Stimulated activated CD4-positive, alpha-beta T cell treated with anti-CD3 and anti-CD28 coated beads, Interleukin-15, amount 100 ng/mL, for 48 hours (primary cell): ENCODE measurements around the gene SPRED3.
"Not testable (repeated sequence)": the region's sequence is repeated elsewhere in the genome, so short reads cannot be mapped to it uniquely, and the experiment has no call there.

Experiments
- DNase-seq, 2 donors: peaks; one replicate each; pipeline ENCODE4 v3.0.0-alpha.2; 2020; ENCODE audit warnings: low read depth in 2 of 2

Gene SPRED3, protein sequence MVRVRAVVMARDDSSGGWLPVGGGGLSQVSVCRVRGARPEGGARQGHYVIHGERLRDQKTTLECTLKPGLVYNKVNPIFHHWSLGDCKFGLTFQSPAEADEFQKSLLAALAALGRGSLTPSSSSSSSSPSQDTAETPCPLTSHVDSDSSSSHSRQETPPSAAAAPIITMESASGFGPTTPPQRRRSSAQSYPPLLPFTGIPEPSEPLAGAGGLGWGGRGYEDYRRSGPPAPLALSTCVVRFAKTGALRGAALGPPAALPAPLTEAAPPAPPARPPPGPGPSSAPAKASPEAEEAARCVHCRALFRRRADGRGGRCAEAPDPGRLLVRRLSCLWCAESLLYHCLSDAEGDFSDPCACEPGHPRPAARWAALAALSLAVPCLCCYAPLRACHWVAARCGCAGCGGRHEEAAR

DNA sequence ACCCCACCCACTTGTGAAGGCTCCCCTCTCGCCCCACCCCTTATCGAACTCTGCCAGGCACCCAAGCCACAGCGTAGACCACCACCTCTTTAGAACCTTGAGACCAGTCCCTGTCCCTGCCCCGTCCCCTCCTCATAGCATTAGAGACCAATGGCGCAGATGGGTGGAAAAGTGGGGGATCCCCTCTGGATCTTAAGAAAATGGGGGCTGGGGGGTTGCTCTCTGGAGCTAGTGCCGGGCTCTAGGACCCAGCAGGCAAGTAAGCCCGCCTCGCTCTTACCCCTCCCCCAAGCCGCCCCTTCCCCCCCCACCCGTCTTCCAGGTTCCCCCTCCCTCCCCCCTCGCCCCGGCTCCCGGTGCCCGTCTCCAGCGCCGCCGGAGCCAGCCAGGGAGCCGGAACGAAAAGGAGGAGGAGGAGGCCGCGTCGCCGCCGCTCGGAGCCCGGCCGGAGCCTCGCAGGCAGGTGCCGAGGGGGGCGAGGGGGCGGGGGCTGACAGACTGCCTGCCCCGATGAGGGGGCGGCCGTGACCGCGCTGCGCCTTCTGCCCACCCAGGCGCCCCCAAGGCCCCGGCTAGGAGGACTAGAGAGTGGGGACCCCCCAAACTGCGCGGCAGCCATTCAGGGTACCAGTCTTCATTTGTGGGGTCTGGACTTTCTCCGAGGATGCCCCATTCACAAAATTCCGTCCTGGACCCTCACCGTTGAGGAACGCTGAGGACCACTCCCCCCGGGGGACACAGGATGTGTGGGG is at the start of gene SPRED3:
Gene SPRED3, plus strand, starts transcription at position 349 of the 752 bp plus-strand sequence. CDS start 1,606 bp downstream, outside the sequence.
- no peak for DNase-seq

DNA sequence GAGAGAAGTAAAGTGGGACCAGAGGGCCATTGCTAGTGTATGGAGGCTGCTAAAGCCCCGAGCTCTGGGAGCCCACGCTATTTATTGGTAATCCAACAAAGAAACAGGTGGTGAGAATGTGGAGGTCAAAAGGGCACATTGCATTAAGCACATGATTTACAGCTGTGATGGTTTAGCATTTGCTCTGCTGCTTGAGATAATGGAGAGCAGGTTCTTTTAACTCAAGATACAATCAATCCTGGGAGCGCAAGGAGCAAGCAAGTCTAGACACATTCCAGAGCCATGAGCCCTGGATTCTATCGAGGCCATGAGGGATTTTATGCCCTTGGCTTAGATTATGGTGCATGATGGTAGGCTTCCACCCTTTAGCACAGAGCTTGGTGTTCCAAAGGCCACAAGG is 49.5 kb upstream of the SPRED3 start:
- DNase-seq = not testable (repeated sequence)

- DNase-seq = no peak
Observed at GRCh38 chr19:38340927-38341326, 47.6 kb upstream of the SPRED3 start.

- DNase-seq = no peak
Observed at GRCh38 chr19:38346837-38347236, 41.7 kb upstream of the SPRED3 start.

DNA sequence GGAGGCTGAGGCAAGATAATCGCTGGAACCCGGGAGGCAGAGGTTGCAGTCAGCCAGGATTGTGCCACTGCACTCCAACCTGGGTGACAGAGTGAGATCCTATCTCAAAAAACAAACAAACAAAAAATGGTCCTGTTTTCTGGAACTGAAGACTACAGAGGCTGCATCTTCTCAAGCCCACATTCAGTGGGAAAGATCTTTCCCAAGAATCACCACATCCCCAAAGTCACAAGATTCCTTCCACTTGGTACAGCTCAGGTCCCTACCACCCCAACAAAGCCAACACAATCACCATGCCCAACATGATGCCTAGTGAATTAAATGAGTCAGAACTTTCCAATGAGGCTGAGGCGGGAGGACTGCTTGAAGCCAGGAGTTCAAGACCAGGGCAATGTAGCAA is 37.6 kb upstream of the SPRED3 start:
- DNase-seq = no peak

GRCh38 chr19:38351865-38352395 is 36.6 kb upstream of the SPRED3 start:
- no peak for DNase-seq

DNA sequence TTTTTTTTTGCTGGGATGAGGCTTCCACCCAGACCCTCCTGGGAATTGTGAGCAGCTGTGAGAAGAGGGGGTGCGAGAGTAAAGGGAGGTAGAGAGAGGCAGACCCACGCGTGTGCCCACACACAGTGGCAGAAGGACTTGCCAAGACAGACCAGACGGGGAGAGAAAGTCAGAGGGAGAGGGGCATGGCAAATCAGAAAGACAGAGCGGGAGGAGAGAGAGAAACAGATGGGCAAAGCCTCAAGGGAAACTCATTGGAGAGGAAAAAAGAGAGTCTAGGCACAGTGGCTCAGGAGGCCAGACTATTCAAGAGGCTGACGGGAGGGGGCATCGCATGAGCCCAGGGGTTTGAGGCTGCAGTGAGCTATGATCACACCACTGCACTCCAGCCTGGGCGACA is 35.9 kb upstream of the SPRED3 start:
- DNase-seq = no peak

- no peak for DNase-seq
Observed at GRCh38 chr19:38355728-38356725, 32.5 kb upstream of the SPRED3 start.

GRCh38 chr19:38358071-38358470 is 30.4 kb upstream of the SPRED3 start:
- DNase-seq = no peak

DNA sequence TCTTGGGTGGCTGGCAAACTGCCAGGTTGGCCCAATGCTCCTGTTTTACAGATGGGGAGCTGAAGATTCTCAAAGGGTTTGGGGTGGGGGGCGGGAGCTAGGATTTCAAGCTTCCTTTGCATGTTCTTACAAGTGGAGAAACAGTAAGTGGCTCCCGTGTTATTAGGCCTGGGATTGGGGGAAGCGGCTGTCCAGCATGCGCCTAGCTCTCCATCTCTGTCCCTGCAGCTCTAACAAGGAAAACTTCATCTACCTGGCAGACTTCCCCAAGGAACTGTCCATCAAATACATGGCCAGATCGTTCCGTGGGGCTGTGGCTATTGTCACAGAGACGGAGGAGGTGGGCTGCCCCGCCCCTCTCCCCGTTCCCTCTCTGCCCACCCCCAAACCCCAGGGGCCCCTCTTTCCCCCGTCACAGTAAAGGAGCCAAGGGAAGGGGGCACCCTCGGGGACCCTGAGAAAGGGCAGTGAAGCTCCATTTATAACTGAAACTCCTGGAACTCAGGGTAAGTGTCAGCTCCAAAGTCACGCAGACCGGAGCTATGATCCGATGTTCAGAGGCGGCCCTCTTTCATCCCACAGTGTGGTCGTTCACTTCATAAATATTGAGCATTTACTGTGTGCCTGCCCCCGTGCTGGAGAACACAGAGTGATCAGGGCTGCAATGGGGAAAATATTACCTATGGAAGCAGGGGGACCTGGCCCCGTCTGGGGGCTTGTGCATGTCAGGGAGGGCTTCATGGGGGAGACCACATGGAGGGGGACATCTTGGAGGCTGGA is 29.1 kb upstream of the SPRED3 start:
- no peak for DNase-seq

- no peak for DNase-seq
Observed at GRCh38 chr19:38360351-38360750, 28.1 kb upstream of the SPRED3 start.

- DNase-seq = no peak
Observed at GRCh38 chr19:38360839-38361631, 27.5 kb upstream of the SPRED3 start.

- DNase-seq = peak; percentile 60 to 74
Observed at GRCh38 chr19:38361633-38362075, 26.8 kb upstream of the SPRED3 start.

DNA sequence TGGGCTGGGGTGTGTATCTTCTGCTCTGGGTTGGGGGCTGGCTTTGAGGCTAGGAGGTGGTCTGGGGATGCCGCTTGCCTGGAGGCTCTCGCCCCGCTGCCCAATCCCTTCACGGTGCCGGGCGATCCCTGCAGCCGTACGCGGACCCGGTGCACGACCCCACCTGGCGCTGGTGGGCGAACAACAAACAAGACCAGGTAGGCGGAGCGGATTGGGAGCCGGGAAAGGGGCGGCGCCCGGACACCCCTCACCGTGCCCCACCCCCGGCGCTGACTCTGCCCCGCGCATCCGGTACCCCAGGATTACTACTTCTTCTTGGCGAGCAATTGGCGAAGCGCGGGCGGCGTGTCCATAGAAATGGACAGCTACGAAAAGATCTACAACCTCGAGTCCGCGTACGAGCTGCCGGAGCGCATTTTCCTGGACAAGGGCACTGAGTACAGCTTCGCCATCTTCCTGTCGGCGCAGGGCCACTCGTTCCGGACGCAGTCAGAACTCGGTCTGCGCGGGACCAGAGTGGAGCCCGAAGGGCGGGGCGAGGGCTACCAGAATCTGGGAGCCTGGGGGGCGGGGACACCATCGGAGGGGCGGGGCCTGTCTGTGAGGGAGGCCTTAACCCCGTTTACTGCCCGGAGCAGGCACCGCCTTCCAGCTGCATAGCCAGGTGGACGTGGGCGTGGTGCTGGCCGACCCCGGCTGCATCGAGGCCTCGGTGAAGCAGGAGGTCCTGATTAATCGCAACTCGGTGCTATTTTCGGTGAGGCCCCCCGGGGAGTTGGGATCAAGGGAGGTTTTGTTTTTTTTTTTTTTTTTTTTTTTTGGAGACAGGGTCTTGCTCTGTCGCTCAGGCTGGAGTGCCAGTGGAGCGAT is 26.2 kb upstream of the SPRED3 start:
- DNase-seq = peak; percentile 81 to 92

DNA sequence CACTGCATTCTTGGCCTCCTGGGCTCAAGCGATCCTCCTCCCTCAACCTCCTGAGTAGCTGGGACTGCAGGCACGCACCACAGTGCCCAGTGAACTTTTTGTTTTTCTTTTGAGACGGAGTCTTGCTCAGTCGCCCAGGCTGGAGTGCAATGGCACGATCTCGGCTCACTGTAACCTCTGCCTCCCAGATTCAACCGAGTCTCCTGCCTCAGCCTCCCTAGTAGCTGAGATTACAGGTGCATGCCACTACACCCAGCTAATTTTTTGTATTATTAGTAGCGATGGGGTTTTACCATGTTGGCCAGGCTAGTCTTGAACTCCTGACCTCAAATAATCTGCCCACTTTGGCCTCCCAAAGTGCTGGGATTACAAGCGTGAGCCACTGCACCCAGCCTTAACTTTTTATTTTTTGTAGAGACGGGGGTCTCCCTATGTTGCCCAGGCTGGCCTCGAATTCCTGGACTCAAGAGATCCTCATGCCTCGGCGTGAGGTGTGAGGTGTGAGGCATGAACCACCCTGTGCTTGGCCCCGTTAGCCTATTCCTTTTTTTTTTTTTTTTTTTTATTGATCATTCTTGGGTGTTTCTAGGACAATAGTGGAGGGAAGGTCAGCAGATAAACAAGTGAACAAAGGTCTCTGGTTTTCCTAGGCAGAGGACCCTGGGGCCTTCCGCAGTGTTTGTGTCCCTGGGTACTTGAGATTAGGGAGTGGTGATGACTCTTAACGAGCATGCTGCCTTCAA is 25.4 kb upstream of the SPRED3 start:
- DNase-seq = not testable (repeated sequence)

DNA sequence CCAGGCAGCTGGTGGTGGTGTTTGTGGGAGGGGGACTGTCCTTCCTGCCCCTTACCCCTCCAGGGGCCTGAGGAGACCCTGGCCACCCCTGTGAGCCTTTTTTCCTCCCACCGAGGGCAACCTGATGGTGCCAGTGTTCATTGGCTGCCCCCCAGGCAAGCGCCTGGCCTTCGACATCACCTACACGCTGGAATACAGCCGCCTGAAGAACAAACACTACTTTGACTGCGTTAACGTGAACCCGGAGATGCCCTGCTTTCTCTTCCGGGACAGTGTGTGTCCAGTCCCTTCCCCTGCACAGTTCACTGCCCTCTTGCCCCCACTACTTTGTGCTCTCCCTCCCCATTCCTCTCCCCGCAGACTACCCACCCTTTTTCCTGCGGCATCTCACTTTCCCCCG is 21.5 kb upstream of the SPRED3 start:
- DNase-seq = no peak

GRCh38 chr19:38369584-38369983 is 18.9 kb upstream of the SPRED3 start:
- DNase-seq = no peak

DNA sequence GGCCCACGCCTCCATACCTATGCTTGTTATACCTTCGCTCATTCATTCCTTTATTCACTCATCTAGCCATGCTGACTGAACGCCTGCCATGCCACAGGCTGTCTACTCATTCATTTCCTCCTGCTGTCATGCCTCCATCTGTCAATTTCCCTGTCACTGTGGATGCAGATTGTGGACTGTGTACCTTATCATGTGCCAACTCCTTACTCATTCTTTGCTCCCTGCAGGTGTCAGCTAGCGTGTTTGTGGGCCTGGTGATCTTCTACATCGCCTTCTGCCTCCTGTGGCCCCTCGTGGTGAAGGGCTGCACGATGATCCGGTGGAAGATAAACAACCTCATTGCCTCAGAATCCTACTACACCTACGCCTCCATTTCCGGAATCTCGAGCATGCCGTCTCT is 18.2 kb upstream of the SPRED3 start:
- no peak for DNase-seq
